SK-N-SH (cell line): ENCODE data around the gene GPT2. TPM values are rescaled to one million over a fixed set of nuclear protein-coding genes. Genes with fewer than 3 reads are reported as not detected.

Experiments used
- CTCF ChIA-PET: fragments of 300-600, 350-600 bp; formaldehyde crosslinking; extraction: SDS; loops from one replicate; lab custom pipeline; 2021; lab: Yijun Ruan, JAX
- POLR2A ChIA-PET: fragments of 350-600 bp; sonication (Branson Sonifier 250); formaldehyde crosslinking; extraction: SDS; loops from one replicate; lab custom pipeline; 2020; ENCODE audit warnings: antibody characterized with exemption, inconsistent platforms; lab: Yijun Ruan, JAX
- DNase-seq: peaks from one replicate; pipeline ENCODE4 v3.0.0; 2012
- H2AFZ ChIP-seq: fragments of 200-600 bp; sonication (generic); 2 replicates; pipeline ENCODE4 v1.8.1; 2016; ENCODE audit warnings: antibody characterized with exemption, mild to moderate bottlenecking, low read depth
- H3F3A ChIP-seq: fragments of 200-600 bp; sonication (generic); replicated peaks from 2 replicates; pipeline ENCODE3; 2016; ENCODE audit warnings: antibody characterized with exemption, mild to moderate bottlenecking; ENCODE audit not compliant: insufficient read depth
- H3K27ac ChIP-seq, 2 experiments: fragments of 200-500 bp in 1 of 2; fragments of 200-600 bp in 1 of 2; sonication (Bioruptor generic) in 1 of 2; sonication (generic), shearing (Covaris generic) in 1 of 2; 2 replicates each; pipeline versions ENCODE4 v1.5.1 to v1.6.1; 2014 to 2016; ENCODE audit warnings: low read depth in 2 of 2, inconsistent platforms in 1 of 2, low read length in 1 of 2, mild to moderate bottlenecking in 1 of 2, mixed read lengths in 1 of 2
- H3K27me3 ChIP-seq: fragments of 200-600 bp; sonication (generic), shearing (Covaris generic); 2 replicates; pipeline ENCODE4 v1.6.1; 2016; ENCODE audit warnings: mixed run types; ENCODE audit not compliant: insufficient read depth
- H3K36me3 ChIP-seq, 2 experiments: fragments of 200-500 bp in 1 of 2; fragments of 200-600 bp in 1 of 2; sonication (Bioruptor generic) in 1 of 2; sonication (generic) in 1 of 2; replicated peaks in 1 of 2; 2 replicates each; pipeline versions ENCODE3 to v1.5.1; 2014 to 2016; ENCODE audit warnings: low read length in 1 of 2, mild to moderate bottlenecking in 1 of 2; ENCODE audit not compliant: insufficient read depth in 2 of 2, control insufficient read depth in 1 of 2
- H3K4me1 ChIP-seq, 2 experiments: fragments of 200-500 bp in 1 of 2; fragments of 200-600 bp in 1 of 2; sonication (Bioruptor generic) in 1 of 2; sonication (generic), shearing (Covaris generic) in 1 of 2; 2 replicates each; pipeline versions ENCODE4 v1.5.1 to v1.6.1; 2014 to 2016; ENCODE audit warnings: low read depth in 1 of 2, low read length in 1 of 2, mixed run types in 1 of 2; ENCODE audit not compliant: insufficient read depth in 2 of 2, control insufficient read depth in 1 of 2
- H3K4me2 ChIP-seq: fragments of 200-600 bp; sonication (generic), shearing (Covaris generic); 2 replicates; pipeline ENCODE4 v1.6.1; 2017; ENCODE audit warnings: mixed run types
- H3K4me3 ChIP-seq, 2 experiments: fragments of 200-500 bp in 1 of 2; fragments of 200-600 bp in 1 of 2; sonication (Bioruptor generic) in 1 of 2; sonication (generic), shearing (Covaris generic) in 1 of 2; 2 replicates each; pipeline versions ENCODE4 v1.5.1 to v1.8.1; 2014 to 2016; ENCODE audit warnings: low read depth in 2 of 2, inconsistent platforms in 1 of 2, low read length in 1 of 2, mild to moderate bottlenecking in 1 of 2, mixed read lengths in 1 of 2, moderate library complexity in 1 of 2
- H3K79me2 ChIP-seq: fragments of 200-600 bp; sonication (generic); 2 replicates; pipeline ENCODE4 v1.8.1; 2017; ENCODE audit warnings: mild to moderate bottlenecking; ENCODE audit not compliant: insufficient read depth
- H3K9ac ChIP-seq: fragments of 200-600 bp; sonication (generic); 2 replicates; pipeline ENCODE4 v1.6.1; 2017; ENCODE audit warnings: mixed run types
- H3K9me2 ChIP-seq: fragments of 200-600 bp; sonication (generic); 2 replicates; pipeline ENCODE4 v1.6.1; 2017; ENCODE audit warnings: mixed run types
- H3K9me3 ChIP-seq: fragments of 200-600 bp; sonication (generic); 2 replicates; pipeline ENCODE4 v1.6.1; 2017; ENCODE audit warnings: mixed run types, mild to moderate bottlenecking, moderate library complexity
- H4K20me1 ChIP-seq: fragments of 200-600 bp; sonication (generic); 2 replicates; pipeline ENCODE4 v1.6.1; 2017; ENCODE audit warnings: mild to moderate bottlenecking, mixed run types; ENCODE audit not compliant: insufficient read depth
- EP300 ChIP-seq, 2 experiments: IDR thresholded peaks; 2 replicates each; pipeline versions ENCODE4 v1.4.0 to v1.6.1; 2012; ENCODE audit warnings: borderline replicate concordance in 1 of 2, low read depth in 1 of 2, low read length in 1 of 2
- MEF2A ChIP-seq: IDR thresholded peaks from 2 replicates; pipeline ENCODE4 v1.4.0; 2012; ENCODE audit warnings: low read depth, borderline replicate concordance
- MXI1 ChIP-seq: IDR thresholded peaks from 2 replicates; pipeline ENCODE4 v1.6.1; 2012; ENCODE audit warnings: mild to moderate bottlenecking, low read depth, low read length, improper control_type of control experiment
- NRF1 ChIP-seq: IDR thresholded peaks from 2 replicates; pipeline ENCODE4 v1.6.1; 2012; ENCODE audit warnings: low read depth, mild to moderate bottlenecking, low read length
- RAD21 ChIP-seq: IDR thresholded peaks from 2 replicates; pipeline ENCODE4 v1.6.1; 2012; ENCODE audit warnings: mild to moderate bottlenecking, low read length
- RCOR1 ChIP-seq: fragments of 150-350 bp; IDR thresholded peaks from 2 replicates; pipeline ENCODE4 v1.6.1; 2017; ENCODE audit warnings: antibody characterized with exemption, low read length
- SIN3A ChIP-seq: IDR thresholded peaks from 2 replicates; pipeline ENCODE4 v1.6.1; 2012; ENCODE audit warnings: low read depth, mild to moderate bottlenecking, low read length, moderate library complexity, borderline replicate concordance
- SMC3 ChIP-seq: IDR thresholded peaks from 2 replicates; pipeline ENCODE4 v1.6.1; 2012; ENCODE audit warnings: low read depth, low read length, improper control_type of control experiment
- TCF12 ChIP-seq: IDR thresholded peaks from 2 replicates; pipeline ENCODE4 v1.4.0; 2012
- YY1 ChIP-seq: IDR thresholded peaks from 2 replicates; pipeline ENCODE4 v1.4.0; 2012; ENCODE audit warnings: low read depth, mild to moderate bottlenecking
- WGBS: methylation state at CpG from one replicate; pipeline ENCODE4 v1.1.6; 2017; ENCODE audit warnings: low lambda C conversion rate; 5-methylcytosine and 5-hydroxymethylcytosine counted together
- polyA plus RNA-seq, 3 experiments: library from polyadenylated mRNA; depleted of rRNA; stranded (reverse); fragments of >200 nt; gene quantifications; 2 replicates each; pipeline ENCODE4 v1.2.3, GENCODE V29; 2012
- TF ChIP-seq, protein P1 (sequence below): fragments of 200-600 bp; sonication (generic); IDR thresholded peaks from 2 replicates; pipeline ENCODE4 v1.6.1; 2017; ENCODE audit warnings: antibody characterized with exemption, mild to moderate bottlenecking, moderate library complexity
- TF ChIP-seq, protein P2 (sequence below): IDR thresholded peaks from 2 replicates; pipeline ENCODE4; 2012
- TF ChIP-seq, protein P3 (sequence below): fragments of 150-350 bp; IDR thresholded peaks from 2 replicates; pipeline ENCODE4 v1.6.1; 2016; ENCODE audit warnings: mild to moderate bottlenecking, low read depth, low read length

The GPT2 gene
- polyA plus RNA-seq, 1 of the 3 experiments (the other 2 are of a cell fraction) = 19.9 TPM

DNA sequence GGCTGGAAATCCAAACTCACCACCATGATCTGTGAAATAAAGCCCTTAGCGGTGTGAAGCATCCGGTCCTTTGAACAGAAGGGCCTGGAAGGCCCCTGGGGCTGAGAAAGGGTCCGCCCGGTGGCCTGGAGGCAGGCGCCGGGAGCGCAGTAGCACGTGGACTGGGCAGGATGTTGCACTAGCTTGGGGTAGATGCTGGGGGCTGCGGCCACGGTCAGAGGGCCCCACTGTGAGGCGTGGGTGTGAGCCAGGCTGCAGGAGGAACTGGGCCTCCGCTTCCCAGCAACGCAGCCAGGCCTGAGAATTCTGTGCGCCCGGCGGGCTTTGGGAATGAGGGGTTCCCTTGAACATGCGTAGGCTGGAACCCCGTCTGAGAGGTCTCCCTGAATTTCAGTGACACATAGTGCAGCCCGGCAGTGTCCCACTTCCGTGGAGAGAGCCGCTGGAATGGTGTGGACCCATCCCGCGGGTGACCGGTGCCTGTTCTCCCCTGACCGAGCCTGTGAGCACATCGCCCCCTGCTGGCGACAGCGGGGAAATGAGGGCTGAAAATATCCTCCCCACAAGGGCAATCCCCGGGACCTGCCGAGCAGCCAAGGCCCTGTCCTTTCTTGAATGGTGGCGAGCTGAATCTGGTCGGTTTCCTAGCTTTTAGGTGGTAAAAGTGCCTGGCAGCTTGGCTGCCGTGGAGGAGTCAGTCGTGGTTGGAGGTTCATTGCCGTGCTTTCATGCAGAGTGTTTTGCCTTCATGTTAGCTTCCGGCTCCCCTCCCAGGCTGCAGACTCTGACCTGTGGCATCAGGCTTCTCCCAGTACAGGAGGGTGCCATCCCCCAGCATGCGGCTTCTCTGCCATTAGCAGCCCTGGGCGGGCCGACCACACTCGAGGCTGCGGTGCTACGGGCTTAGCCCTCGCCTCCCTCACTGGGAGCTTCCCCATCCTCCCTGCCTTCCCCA lies 45.5 kb downstream of the GPT2 start:
- H3K9me3 ChIP-seq = no peaks in the 10 kb centered on the region
- ChIA-PET POLR2A (no interaction called here), CTCF (interaction anchor here (0.6 to 6.5 kb wide), 39 partner anchors 9 to 1245 kb away, joined by 3 to 71 read pairs (median 3); partner anchors contain the start of gene GPT2)
- no peaks in the 10 kb centered on the region for H3K9me2 ChIP-seq
- no peak overlapping the region for H2AFZ ChIP-seq
- H3K4me3 ChIP-seq = no peak overlapping the region; a peak in 1 of 4 replicates
- no peak overlapping the region for H3K4me2 ChIP-seq
- peaks cover 5 to 21% of the 10 kb centered on the region in 2 experiments for H3K36me3 ChIP-seq
- 86% methylated on average over 13 of the region's 43 CpGs for WGBS
- H4K20me1 ChIP-seq = no peaks in the 10 kb centered on the region
- no peaks in the 10 kb centered on the region for H3K27me3 ChIP-seq
- H3K79me2 ChIP-seq = no peaks in the 10 kb centered on the region
- peak; percentile 60 for TF ChIP-seq SMC3
- TF ChIP-seq, protein P1, sequence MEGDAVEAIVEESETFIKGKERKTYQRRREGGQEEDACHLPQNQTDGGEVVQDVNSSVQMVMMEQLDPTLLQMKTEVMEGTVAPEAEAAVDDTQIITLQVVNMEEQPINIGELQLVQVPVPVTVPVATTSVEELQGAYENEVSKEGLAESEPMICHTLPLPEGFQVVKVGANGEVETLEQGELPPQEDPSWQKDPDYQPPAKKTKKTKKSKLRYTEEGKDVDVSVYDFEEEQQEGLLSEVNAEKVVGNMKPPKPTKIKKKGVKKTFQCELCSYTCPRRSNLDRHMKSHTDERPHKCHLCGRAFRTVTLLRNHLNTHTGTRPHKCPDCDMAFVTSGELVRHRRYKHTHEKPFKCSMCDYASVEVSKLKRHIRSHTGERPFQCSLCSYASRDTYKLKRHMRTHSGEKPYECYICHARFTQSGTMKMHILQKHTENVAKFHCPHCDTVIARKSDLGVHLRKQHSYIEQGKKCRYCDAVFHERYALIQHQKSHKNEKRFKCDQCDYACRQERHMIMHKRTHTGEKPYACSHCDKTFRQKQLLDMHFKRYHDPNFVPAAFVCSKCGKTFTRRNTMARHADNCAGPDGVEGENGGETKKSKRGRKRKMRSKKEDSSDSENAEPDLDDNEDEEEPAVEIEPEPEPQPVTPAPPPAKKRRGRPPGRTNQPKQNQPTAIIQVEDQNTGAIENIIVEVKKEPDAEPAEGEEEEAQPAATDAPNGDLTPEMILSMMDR = peak; percentile 91
- TF ChIP-seq RAD21 = peak; percentile 65
- TF ChIP-seq, protein P2, sequence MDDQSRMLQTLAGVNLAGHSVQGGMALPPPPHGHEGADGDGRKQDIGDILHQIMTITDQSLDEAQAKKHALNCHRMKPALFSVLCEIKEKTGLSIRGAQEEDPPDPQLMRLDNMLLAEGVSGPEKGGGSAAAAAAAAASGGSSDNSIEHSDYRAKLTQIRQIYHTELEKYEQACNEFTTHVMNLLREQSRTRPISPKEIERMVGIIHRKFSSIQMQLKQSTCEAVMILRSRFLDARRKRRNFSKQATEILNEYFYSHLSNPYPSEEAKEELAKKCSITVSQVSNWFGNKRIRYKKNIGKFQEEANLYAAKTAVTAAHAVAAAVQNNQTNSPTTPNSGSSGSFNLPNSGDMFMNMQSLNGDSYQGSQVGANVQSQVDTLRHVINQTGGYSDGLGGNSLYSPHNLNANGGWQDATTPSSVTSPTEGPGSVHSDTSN = no peak
- no peaks in the 10 kb centered on the region for H3K4me1 ChIP-seq
- no peak overlapping the region for H3K9ac ChIP-seq
- no peaks in the 10 kb centered on the region for H3F3A ChIP-seq
- H3K27ac ChIP-seq = no peak overlapping the region
- DNase-seq = peak; percentile 92

DNA sequence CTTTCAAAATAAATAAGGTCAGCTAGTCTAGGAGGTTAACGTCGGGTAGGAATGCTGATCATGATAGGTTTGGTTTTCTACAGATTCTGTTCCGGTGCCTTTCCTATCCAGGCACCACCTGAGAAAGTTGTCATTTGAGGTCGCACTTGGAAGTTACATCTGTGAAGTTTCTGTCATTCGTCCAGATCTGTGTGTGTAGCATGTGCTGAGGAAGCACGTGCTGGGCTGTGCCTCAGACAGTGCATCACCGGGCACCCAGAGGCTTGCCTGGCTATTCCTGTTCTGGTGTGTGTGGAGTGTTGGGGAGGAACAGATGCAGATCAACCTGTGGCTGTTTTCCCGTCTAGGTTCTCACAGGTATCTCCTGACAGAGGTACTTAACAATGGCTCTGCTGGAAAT lies 46.7 kb downstream of the GPT2 start:
- no peak overlapping the region for H3K4me2 ChIP-seq
- H3K27ac ChIP-seq = no peak overlapping the region
- H3K9me2 ChIP-seq = no peaks in the 10 kb centered on the region
- TF ChIP-seq EP300 (IDR thresholded peaks at IDR 0.05; ENCODE audit: borderline replicate concordance in 1 of 2, low read depth in 1 of 2, low read length in 1 of 2) (no peak), TCF12 (no peak), MEF2A (no peak), SIN3A (no peak), RCOR1 (no peak), NRF1 (no peak), MXI1 (no peak), YY1 (no peak)
- TF ChIP-seq, protein P1 = no peak
- TF ChIP-seq, protein P3, sequence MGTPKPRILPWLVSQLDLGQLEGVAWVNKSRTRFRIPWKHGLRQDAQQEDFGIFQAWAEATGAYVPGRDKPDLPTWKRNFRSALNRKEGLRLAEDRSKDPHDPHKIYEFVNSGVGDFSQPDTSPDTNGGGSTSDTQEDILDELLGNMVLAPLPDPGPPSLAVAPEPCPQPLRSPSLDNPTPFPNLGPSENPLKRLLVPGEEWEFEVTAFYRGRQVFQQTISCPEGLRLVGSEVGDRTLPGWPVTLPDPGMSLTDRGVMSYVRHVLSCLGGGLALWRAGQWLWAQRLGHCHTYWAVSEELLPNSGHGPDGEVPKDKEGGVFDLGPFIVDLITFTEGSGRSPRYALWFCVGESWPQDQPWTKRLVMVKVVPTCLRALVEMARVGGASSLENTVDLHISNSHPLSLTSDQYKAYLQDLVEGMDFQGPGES = no peak
- TF ChIP-seq, all 33 proteins: peak for 0
- CTCF ChIA-PET = interaction anchor here (0.9 to 6.5 kb wide), 17 partner anchors 11 to 1234 kb away, joined by 3 to 71 read pairs (median 6); no protein-coding TSS in a partner anchor
- H4K20me1 ChIP-seq = no peaks in the 10 kb centered on the region
- no peak overlapping the region for H2AFZ ChIP-seq
- DNase-seq = no peak
- H3K9ac ChIP-seq = no peak overlapping the region
- POLR2A ChIA-PET = no interaction called here
- no peaks in the 10 kb centered on the region for H3K9me3 ChIP-seq
- H3K36me3 ChIP-seq = peaks cover 5 to 18% of the 10 kb centered on the region in 2 experiments
- H3F3A ChIP-seq = no peaks in the 10 kb centered on the region
- no peaks in the 10 kb centered on the region for H3K4me1 ChIP-seq
- no peaks in the 10 kb centered on the region for H3K79me2 ChIP-seq
- H3K27me3 ChIP-seq = no peaks in the 10 kb centered on the region
- no peak overlapping the region for H3K4me3 ChIP-seq
- WGBS = 96% methylated on average over 8 of the region's 8 CpGs
